ENCODE data around the gene DSG4. TPM values are rescaled to one million over a fixed set of nuclear protein-coding genes. Genes with fewer than 3 reads are reported as not detected.

The DSG4 gene
- total RNA-seq, 1 experiment from 2014 or later: not detected

- no peak for TF ChIP-seq EZH2 (IDR thresholded peaks at IDR 0.05; ENCODE audit: borderline replicate concordance, low read depth, low read length, poor library complexity, severe bottlenecking)
- no peak for TF ChIP-seq CTCF (conservative IDR thresholded peaks at IDR 0.05; ENCODE audit: low read depth, low read length)
These were observed 7.1 kb upstream of the DSG4 start for GRCh38 chr18:31369478-31369877.

GRCh38 chr18:31371989-31372388 is 4.6 kb upstream of the DSG4 start:
- H3K27me3 ChIP-seq (replicated peaks; ENCODE audit: insufficient read depth, low read depth, low read length, poor library complexity): no peaks in the 10 kb centered on the region
- H3K27ac ChIP-seq (ENCODE audit: low read depth, low read length, poor library complexity, severe bottlenecking): no peak overlapping the region
- DNase-seq (ENCODE audit: low spot score): no peak
- BruUV-seq (replicated peaks): no TSS peak
- no peaks in the 10 kb centered on the region for H3K9me3 ChIP-seq (ENCODE audit: low read depth, low read length, poor library complexity, severe bottlenecking)
- intact Hi-C loops (cut with micrococcal nuclease; ENCODE audit: unreplicated experiment): no loop called here
- TF ChIP-seq EZH2 (IDR thresholded peaks at IDR 0.05; ENCODE audit: borderline replicate concordance, low read depth, low read length, poor library complexity, severe bottlenecking) (no peak), CTCF (conservative IDR thresholded peaks at IDR 0.05; ENCODE audit: low read depth, low read length) (no peak)
- CTCF ChIA-PET: no interaction called here
- no peaks in the 10 kb centered on the region for H3K4me1 ChIP-seq (ENCODE audit: insufficient read depth, low read length, poor library complexity, severe bottlenecking)
- POLR2A ChIA-PET (ENCODE audit: low non-redundant PET): no interaction called here
- no peaks in the 10 kb centered on the region for H3K36me3 ChIP-seq (ENCODE audit: insufficient read depth, low read length, poor library complexity, severe bottlenecking)
- no peak overlapping the region for H3K4me3 ChIP-seq (ENCODE audit: low read depth, low read length, poor library complexity, severe bottlenecking)

More at GRCh38 chr18:31369478-31369877, 7.1 kb upstream of the DSG4 start:
- H3K4me3 ChIP-seq (ENCODE audit: low read depth, low read length, poor library complexity, severe bottlenecking): no peak overlapping the region
- no TSS peak for BruUV-seq (replicated peaks)
- no peaks in the 10 kb centered on the region for H3K9me3 ChIP-seq (ENCODE audit: low read depth, low read length, poor library complexity, severe bottlenecking)
- ChIA-PET CTCF (no interaction called here), POLR2A (ENCODE audit: low non-redundant PET) (no interaction called here)
- H3K4me1 ChIP-seq (ENCODE audit: insufficient read depth, low read length, poor library complexity, severe bottlenecking): no peaks in the 10 kb centered on the region
- no peak overlapping the region for H3K27ac ChIP-seq (ENCODE audit: low read depth, low read length, poor library complexity, severe bottlenecking)
- no peak for DNase-seq (ENCODE audit: low spot score)
- no peaks in the 10 kb centered on the region for H3K36me3 ChIP-seq (ENCODE audit: insufficient read depth, low read length, poor library complexity, severe bottlenecking)
- intact Hi-C loops (cut with micrococcal nuclease; ENCODE audit: unreplicated experiment): no loop called here
- no peaks in the 10 kb centered on the region for H3K27me3 ChIP-seq (replicated peaks; ENCODE audit: insufficient read depth, low read depth, low read length, poor library complexity)

DNA sequence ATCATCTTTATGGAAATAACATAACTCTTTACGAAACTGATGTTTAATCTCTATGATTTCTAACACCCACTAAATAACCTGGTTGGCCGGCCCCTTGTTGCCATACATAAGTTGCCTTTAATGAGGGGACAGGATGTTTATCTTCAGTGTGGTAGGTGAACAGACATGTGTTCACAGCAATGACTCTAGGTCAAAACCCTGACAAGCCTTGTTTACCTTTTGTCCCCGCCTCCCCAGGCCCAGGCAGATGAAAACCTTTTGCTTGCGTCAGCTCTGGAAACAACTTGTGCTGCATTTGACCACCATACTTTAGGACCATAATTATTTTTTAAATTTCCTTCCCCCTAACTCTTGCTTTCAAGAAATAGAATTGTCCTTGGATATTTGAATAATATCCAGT is 2.9 kb upstream of the DSG4 start:
- POLR2A ChIA-PET (ENCODE audit: low non-redundant PET): no interaction called here
- Histone ChIP-seq H3K4me1 (ENCODE audit: insufficient read depth, low read length, poor library complexity, severe bottlenecking) (no peaks in the 10 kb centered on the region), H3K36me3 (ENCODE audit: insufficient read depth, low read length, poor library complexity, severe bottlenecking) (no peaks in the 10 kb centered on the region), H3K27ac (ENCODE audit: low read depth, low read length, poor library complexity, severe bottlenecking) (no peak overlapping the region), H3K4me3 (ENCODE audit: low read depth, low read length, poor library complexity, severe bottlenecking) (no peak overlapping the region), H3K27me3 (replicated peaks; ENCODE audit: insufficient read depth, low read depth, low read length, poor library complexity) (peaks cover 4% of the 10 kb centered on the region), H3K9me3 (ENCODE audit: low read depth, low read length, poor library complexity, severe bottlenecking) (no peaks in the 10 kb centered on the region)
- intact Hi-C loops (cut with micrococcal nuclease; ENCODE audit: unreplicated experiment): no loop called here
- DNase-seq (ENCODE audit: low spot score): no peak
- TF ChIP-seq EZH2 (IDR thresholded peaks at IDR 0.05; ENCODE audit: borderline replicate concordance, low read depth, low read length, poor library complexity, severe bottlenecking) (no peak), CTCF (conservative IDR thresholded peaks at IDR 0.05; ENCODE audit: low read depth, low read length) (no peak)
- no TSS peak for BruUV-seq (replicated peaks)
- CTCF ChIA-PET: no interaction called here

Measured in A673 (cell line).